ENCODE results near the gene TMEM141.
"Not testable (repeated sequence)": the region's sequence is repeated elsewhere in the genome, so short reads cannot be mapped to it uniquely, and the experiment has no call there.

Gene TMEM141

GRCh38 chr9:136784249-136784996, 6.7 kb upstream of the TMEM141 start:
- no peak overlapping the region for H3K4me3 ChIP-seq (ENCODE audit: low read depth, low read length)
- no peak for DNase-seq (ENCODE audit: low read depth)
- TF ChIP-seq CTCF (IDR thresholded peaks at IDR 0.05; ENCODE audit: control insufficient read depth, extremely low read depth, insufficient read depth), result peak; percentile 35

- no peak for TF ChIP-seq CTCF (IDR thresholded peaks at IDR 0.05; ENCODE audit: control insufficient read depth, extremely low read depth, insufficient read depth)
- H3K4me3 ChIP-seq (ENCODE audit: low read depth, low read length), result no peak overlapping the region
- DNase-seq (ENCODE audit: low read depth), result no peak
Observed at GRCh38 chr9:136784997-136785361, 6.2 kb upstream of the TMEM141 start.

- DNase-seq (ENCODE audit: low read depth); H3K4me3 ChIP-seq (ENCODE audit: low read depth, low read length): not testable (repeated sequence)
Observed at GRCh38 chr9:136785565-136786355, 5.4 kb upstream of the TMEM141 start.

GRCh38 chr9:136786451-136786850, 4.7 kb upstream of the TMEM141 start:
- TF ChIP-seq CTCF (IDR thresholded peaks at IDR 0.05; ENCODE audit: control insufficient read depth, extremely low read depth, insufficient read depth), result no peak
- H3K4me3 ChIP-seq (ENCODE audit: low read depth, low read length), result no peak overlapping the region

GRCh38 chr9:136786983-136787382, 4.2 kb upstream of the TMEM141 start:
- not testable (repeated sequence) for H3K4me3 ChIP-seq (ENCODE audit: low read depth, low read length); DNase-seq (ENCODE audit: low read depth)

More at GRCh38 chr9:136786451-136786850, 4.7 kb upstream of the TMEM141 start:
- DNase-seq (ENCODE audit: low read depth), result no peak

GRCh38 chr9:136787690-136788400, 3.3 kb upstream of the TMEM141 start:
- DNase-seq (ENCODE audit: low read depth), result no peak
- TF ChIP-seq CTCF (IDR thresholded peaks at IDR 0.05; ENCODE audit: control insufficient read depth, extremely low read depth, insufficient read depth), result peak; percentile 85
- H3K4me3 ChIP-seq (ENCODE audit: low read depth, low read length), result peak overlapping the region; percentile 31; the same call in 1 of the 2 replicates

GRCh38 chr9:136788644-136789522, 2.3 kb upstream of the TMEM141 start:
- peak overlapping the region; percentile 31 for H3K4me3 ChIP-seq (ENCODE audit: low read depth, low read length)
- not testable (repeated sequence) for DNase-seq (ENCODE audit: low read depth)

GRCh38 chr9:136789523-136789937, 1.6 kb upstream of the TMEM141 start:
- TF ChIP-seq CTCF (IDR thresholded peaks at IDR 0.05; ENCODE audit: control insufficient read depth, extremely low read depth, insufficient read depth), result no peak
- no peak for DNase-seq (ENCODE audit: low read depth)
- H3K4me3 ChIP-seq (ENCODE audit: low read depth, low read length), result no peak overlapping the region
